ENCODE measurements around the gene EHMT1.

DNA sequence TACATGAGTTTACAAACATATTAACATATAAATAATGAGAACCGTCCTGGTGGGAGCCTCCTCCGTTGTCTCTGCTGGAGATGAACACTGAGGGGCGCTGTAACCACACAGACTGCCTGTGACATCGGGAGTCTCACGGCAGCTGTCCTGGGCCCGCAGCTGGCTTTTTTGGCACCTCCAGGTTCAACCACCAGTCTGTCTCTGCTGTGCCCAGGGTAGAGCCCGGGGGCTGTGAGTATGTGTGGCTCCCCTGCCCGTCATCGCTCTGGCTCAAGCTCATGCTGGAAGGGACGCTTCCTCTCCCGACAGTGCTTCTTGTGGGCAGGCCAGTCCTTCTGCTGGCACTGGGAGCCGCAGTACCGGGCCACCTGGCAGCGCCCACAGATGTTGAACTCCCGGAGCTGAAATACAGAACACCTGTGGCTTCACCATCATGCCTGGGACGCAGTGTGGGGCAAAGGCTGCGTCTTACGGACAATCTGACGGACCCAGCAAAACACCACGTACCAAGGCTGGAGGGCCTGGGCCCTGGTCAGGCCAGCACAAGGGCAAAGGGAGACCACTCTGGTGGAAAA lies 36.4 kb upstream of the EHMT1 start:
- TF ChIP-seq CTCF (IDR thresholded peaks at IDR 0.05; ENCODE audit: low read length) = no peak
- TF ChIP-seq EZH2phosphoT487 (IDR thresholded peaks at IDR 0.05; ENCODE audit: low read length) = no peak
- TF ChIP-seq EZH2 (optimal IDR thresholded peaks at IDR 0.05; ENCODE audit: low read depth, low read length) = no peak

Measured in MM.1S (cell line).